T-cell (primary cell): ENCODE results near the gene PDZK1. TPM values are rescaled to one million over a fixed set of nuclear protein-coding genes. Genes with fewer than 3 reads are reported as not detected.

Experiments
- ATAC-seq, 4 experiments: fragments of 200-7000 bp in 3 of 4; fragments of 150-1000 bp in 1 of 4; cut with Tn5 transposase; replicated peaks in 1 of 4; 1 replicate in 3 of 4; 2 replicates in 1 of 4; pipeline ENCODE4 v1.10.0; 2021; ENCODE audit warnings: moderate library complexity in 3 of 4, mild to moderate bottlenecking in 2 of 4, moderate number of reproducible peaks in 1 of 4
- CTCF ChIA-PET, 2 donors: fragments of 300-600 bp; sonication (Branson Sonifier 250); formaldehyde crosslinking; loops; one replicate each; lab custom pipeline; 2022; ENCODE audit warnings: antibody characterized with exemption in 2 of 2; lab: Charles Lee
- POLR2A ChIA-PET, 2 donors: fragments of 300-600 bp; sonication (Branson Sonifier 250); formaldehyde crosslinking; loops; one replicate each; lab custom pipeline; 2022; ENCODE audit warnings: antibody characterized with exemption in 2 of 2; lab: Charles Lee
- DNase-seq, 35 experiments: peaks; one replicate each; pipeline versions ENCODE4 v3.0.0 to v3.0.0-alpha.2; 2013 to 2023
- H3K27ac ChIP-seq: one replicate; pipeline ENCODE4 v1.5.1; 2013; ENCODE audit warnings: low read length
- H3K27me3 ChIP-seq, 2 experiments: replicated peaks in 1 of 2; 1 replicate in 1 of 2; 2 replicates in 1 of 2; pipeline versions ENCODE4 v1.6.1 to v1.7.0; 2013; ENCODE audit warnings: low read length in 1 of 2, mixed read lengths in 1 of 2; ENCODE audit not compliant: control insufficient read depth in 2 of 2, insufficient read depth in 2 of 2; ENCODE audit errors: extremely low read depth in 1 of 2
- H3K36me3 ChIP-seq, 2 donors: 1 replicate in 1 of 2; 2 replicates in 1 of 2; pipeline versions ENCODE4 v1.6.1 to v1.7.0; 2013; ENCODE audit warnings: low read length in 1 of 2; ENCODE audit not compliant: control insufficient read depth in 2 of 2, insufficient read depth in 1 of 2; ENCODE audit errors: extremely low read depth in 1 of 2
- H3K4me1 ChIP-seq, 2 experiments: 1 replicate in 1 of 2; 2 replicates in 1 of 2; pipeline versions ENCODE4 v1.6.1 to v1.7.0; 2013; ENCODE audit warnings: low read length in 2 of 2, mixed read lengths in 1 of 2; ENCODE audit not compliant: insufficient read depth in 2 of 2, control insufficient read depth in 1 of 2; ENCODE audit errors: extremely low read depth in 1 of 2
- H3K4me3 ChIP-seq, 2 donors: 1 replicate in 1 of 2; 2 replicates in 1 of 2; pipeline versions ENCODE4 v1.5.1 to v1.7.0; 2013; ENCODE audit warnings: mild to moderate bottlenecking in 2 of 2, low read length in 1 of 2, moderate library complexity in 1 of 2; ENCODE audit not compliant: control insufficient read depth in 1 of 2; ENCODE audit errors: extremely low read depth in 1 of 2
- H3K9me3 ChIP-seq: 2 replicates; pipeline ENCODE4 v1.7.0; 2013
- H3K27ac Mint-ChIP-seq, 2 donors: one replicate each; pipeline ENCODE4 v1.8.0; 2020 to 2021; ENCODE audit warnings: mild to moderate bottlenecking in 2 of 2, mixed read lengths in 2 of 2
- H3K27me3 Mint-ChIP-seq, 2 donors: one replicate each; pipeline ENCODE4 v1.8.0; 2021 to 2022; ENCODE audit warnings: mixed read lengths in 2 of 2
- H3K36me3 Mint-ChIP-seq: one replicate; pipeline ENCODE4 v1.8.0; 2021; ENCODE audit warnings: mixed read lengths
- H3K4me1 Mint-ChIP-seq, 3 donors: one replicate each; pipeline ENCODE4 v1.8.0; 2020 to 2022; ENCODE audit warnings: mixed read lengths in 3 of 3, mild to moderate bottlenecking in 1 of 3
- H3K4me3 Mint-ChIP-seq, 3 donors: one replicate each; pipeline ENCODE4 v1.8.0; 2020 to 2022; ENCODE audit warnings: mild to moderate bottlenecking in 3 of 3, mixed read lengths in 3 of 3, moderate library complexity in 3 of 3
- H3K9me3 Mint-ChIP-seq, 3 donors: one replicate each; pipeline ENCODE4 v1.8.0; 2020 to 2022; ENCODE audit warnings: mixed read lengths in 3 of 3
- WGBS: methylation state at CpG from one replicate; pipeline ENCODE4 v1.1.5; 2013; ENCODE audit warnings: missing lambda C conversion rate; ENCODE audit not compliant: insufficient coverage; 5-methylcytosine and 5-hydroxymethylcytosine counted together
- total RNA-seq, 35 experiments: library from RNA in 6 of 35; stranded (reverse) in 6 of 35; fragments of 120-200 nt in 1 of 35; gene quantifications; one replicate each; pipeline versions ENCODE4 v1.2.1 to v1.2.4 and lab custom pipeline; 2013 to 2026

PDZK1 gene
- under 1 TPM in 1 of 5 donors, not detected in 4; 0.39 TPM for total RNA-seq
- 0.22 TPM for total RNA-seq (2013)
- total RNA-seq (lab: John Stamatoyannopoulos, UW), result 0 to 0.31 (median 0.06) reads per million in 29 experiments

DNA sequence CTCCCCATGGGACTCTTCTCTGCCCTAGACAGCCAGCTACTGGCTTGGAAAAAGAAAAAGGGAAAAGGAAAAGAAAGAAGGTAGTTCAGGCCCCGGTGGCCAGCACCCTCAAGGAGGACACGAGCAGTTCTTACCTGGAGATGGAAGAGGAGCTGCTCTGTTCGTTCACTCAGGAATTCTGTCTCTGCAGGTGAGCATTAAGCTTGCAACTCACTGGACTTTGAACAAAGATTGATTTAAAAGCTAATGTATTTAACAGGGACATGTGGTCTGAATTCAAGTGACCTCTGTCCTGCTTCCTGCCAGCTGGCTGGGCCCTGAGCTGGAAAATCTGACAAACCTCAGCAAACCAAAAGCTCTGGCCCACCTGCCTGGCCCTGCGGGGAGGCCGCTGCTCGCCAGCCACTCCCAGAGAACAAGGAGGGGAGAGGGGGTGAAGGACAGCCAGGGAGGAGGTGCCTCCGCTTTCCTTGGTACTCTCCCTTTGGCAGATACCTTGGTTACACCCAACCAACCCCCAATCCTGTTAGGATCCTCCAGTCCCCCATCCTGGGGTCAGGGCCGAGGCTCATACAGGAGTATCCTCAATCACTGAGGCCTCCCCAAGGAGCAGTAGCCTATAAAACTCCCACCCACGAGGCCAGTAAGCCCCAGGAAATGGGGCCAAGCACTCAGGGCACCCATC lies at the start of gene PDZK1:
Gene PDZK1 (minus strand): TSS at position 186 of the 685 bp plus-strand sequence. CDS start 19,347 bp downstream, outside the sequence.
- Mint-ChIP-seq H3K9me3 (no peaks in the 10 kb centered on the region), H3K4me1 (no peaks in the 10 kb centered on the region), H3K36me3 (no peaks in the 10 kb centered on the region), H3K4me3 (no peak within 1 kb of the TSS), H3K27ac (no peak within 1 kb of the TSS), H3K27me3 (no peaks in the 10 kb centered on the region)
- ATAC-seq (no peak), DNase-seq (no peak)
- no peaks in the 10 kb centered on the region for H3K4me1 ChIP-seq
- no peak within 1 kb of the TSS for H3K4me3 ChIP-seq
- ChIA-PET CTCF (no interaction called here), POLR2A (no interaction called here)
- H3K36me3 ChIP-seq, result no peaks in the 10 kb centered on the region
- H3K27me3 ChIP-seq, result no peaks in the 10 kb centered on the region
- no peaks in the 10 kb centered on the region for H3K9me3 ChIP-seq
- H3K27ac ChIP-seq, result no peak within 1 kb of the TSS
- WGBS, result 68% methylated on average over 3 of the region's 9 CpGs

DNA sequence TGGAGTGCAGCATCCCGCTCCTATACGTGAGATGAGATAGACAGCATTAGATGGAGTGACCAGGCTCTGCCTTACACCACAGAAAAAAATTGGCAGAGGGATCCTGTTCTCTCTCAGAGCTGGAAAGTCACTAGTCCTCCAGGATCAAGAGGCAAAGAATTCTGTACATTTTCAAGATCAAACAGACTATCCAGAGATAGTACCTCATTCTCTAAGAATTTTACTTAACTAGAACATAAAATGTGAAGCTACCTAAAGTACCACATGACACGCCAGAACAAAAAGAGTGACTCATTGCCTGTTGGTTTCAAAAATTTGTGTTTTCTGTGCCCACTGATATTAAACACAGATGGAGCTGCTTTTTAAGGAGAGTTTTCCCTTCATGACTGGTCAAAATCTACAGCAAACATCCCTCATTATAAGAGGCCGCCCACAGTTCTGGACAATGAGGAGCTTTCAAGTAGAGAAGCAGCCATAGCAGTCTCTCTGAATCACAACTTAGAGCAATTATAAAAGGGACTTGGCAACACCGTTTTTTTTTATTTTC lies 44.4 kb upstream of the PDZK1 start:
- ChIA-PET CTCF (no interaction called here), POLR2A (no interaction called here)
- WGBS, result 100% methylated on average over 1 of the region's 5 CpGs

DNA sequence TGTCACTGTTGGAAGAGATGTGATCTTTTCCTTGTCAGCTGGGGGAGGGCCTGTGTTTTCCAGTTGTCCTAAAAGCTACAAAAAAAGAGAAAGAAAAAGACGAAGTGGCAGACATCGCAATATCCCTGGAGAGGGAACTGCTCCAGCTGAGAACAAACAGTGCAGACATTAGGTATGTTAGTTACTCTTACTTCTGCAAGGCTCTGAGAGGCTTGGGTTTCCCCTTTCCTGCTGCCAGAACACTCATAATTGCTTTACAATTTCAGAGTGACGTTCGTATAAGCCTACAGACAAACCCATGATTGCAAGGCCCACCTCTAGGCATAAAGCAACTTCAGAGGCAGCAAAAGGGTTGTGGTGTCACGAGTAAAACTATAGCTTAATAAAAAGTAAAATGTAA lies 43.3 kb upstream of the PDZK1 start:
- Mint-ChIP-seq H3K27me3 (no peaks in the 10 kb centered on the region), H3K27ac (no peak overlapping the region), H3K36me3 (peaks cover 48% of the 10 kb centered on the region), H3K9me3 (no peaks in the 10 kb centered on the region), H3K4me3 (no peak overlapping the region), H3K4me1 (no peaks in the 10 kb centered on the region)
- Histone ChIP-seq H3K27me3 (no peaks in the 10 kb centered on the region), H3K36me3 (peaks cover 9 to 74% of the 10 kb centered on the region in 2 donors), H3K9me3 (no peaks in the 10 kb centered on the region), H3K4me3 (no peak overlapping the region), H3K27ac (no peak overlapping the region), H3K4me1 (no peaks in the 10 kb centered on the region)
- POLR2A ChIA-PET, result no interaction called here
- ATAC-seq (no peak), DNase-seq (no peak)
- WGBS, result no CpG with 5 or more reads among the region's 5 CpGs
- CTCF ChIA-PET, result no interaction called here

More for the DNA sequence above, 44.4 kb upstream of the PDZK1 start:
- Mint-ChIP-seq H3K4me1 (no peaks in the 10 kb centered on the region), H3K9me3 (no peaks in the 10 kb centered on the region), H3K27me3 (no peaks in the 10 kb centered on the region), H3K4me3 (no peak overlapping the region), H3K27ac (no peak overlapping the region), H3K36me3 (peaks cover 53% of the 10 kb centered on the region)
- H3K27me3 ChIP-seq, result no peaks in the 10 kb centered on the region
- H3K27ac ChIP-seq, result no peak overlapping the region
- DNase-seq (no peak), ATAC-seq (no peak)
- no peak overlapping the region for H3K4me3 ChIP-seq
- H3K9me3 ChIP-seq, result no peaks in the 10 kb centered on the region
- H3K36me3 ChIP-seq, result peaks cover 9 to 66% of the 10 kb centered on the region in 2 donors
- no peaks in the 10 kb centered on the region for H3K4me1 ChIP-seq

DNA sequence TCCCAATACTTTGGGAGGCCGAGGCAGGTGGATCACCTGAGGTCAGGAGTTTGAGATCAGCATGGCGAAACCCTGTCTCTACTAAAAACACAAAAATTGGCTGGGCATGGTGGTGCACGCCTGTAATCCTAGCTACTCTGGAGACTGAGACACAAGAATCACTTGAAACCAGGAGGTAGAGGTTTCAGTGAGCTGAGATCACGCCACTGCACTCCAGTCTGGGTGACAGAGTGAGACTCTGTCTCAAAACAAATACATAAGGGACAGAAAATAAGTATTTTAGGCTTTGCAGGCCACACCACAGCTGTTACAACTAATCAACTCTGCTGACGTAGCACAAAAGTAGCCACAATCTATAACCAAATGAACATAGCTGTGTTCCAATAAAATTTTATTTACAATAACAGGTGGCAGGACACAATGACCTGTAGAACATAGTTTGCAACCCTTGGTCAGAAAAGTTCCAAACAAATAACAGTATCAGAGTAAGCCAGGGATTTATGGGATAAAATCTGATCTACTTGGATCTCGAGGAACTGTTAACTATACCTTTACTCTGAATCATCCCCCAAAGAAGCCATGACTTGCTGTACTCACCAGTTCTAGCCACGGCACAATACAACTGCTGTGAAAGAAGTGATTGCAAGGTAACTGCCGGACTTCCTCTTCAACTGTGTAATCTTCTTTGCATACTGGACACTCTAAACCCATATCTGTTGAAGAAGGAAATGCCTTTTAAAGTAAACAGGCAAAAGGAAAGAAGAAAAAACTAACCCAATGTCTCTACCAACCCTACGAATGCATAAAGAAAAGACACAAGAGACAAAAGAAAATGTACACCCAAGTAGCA lies 40.5 kb upstream of the PDZK1 start:
- Mint-ChIP-seq H3K4me1 (no peaks in the 10 kb centered on the region), H3K36me3 (peaks cover 68% of the 10 kb centered on the region), H3K27ac (no peak overlapping the region), H3K4me3 (no peak overlapping the region), H3K9me3 (no peaks in the 10 kb centered on the region), H3K27me3 (no peaks in the 10 kb centered on the region)
- H3K36me3 ChIP-seq, result peaks cover 9 to 87% of the 10 kb centered on the region in 2 donors
- no peaks in the 10 kb centered on the region for H3K27me3 ChIP-seq
- WGBS, result 96% methylated on average over 5 of the region's 9 CpGs
- no peak overlapping the region for H3K4me3 ChIP-seq
- no peak for DNase-seq
- no peak for ATAC-seq
- no peaks in the 10 kb centered on the region for H3K4me1 ChIP-seq
- POLR2A ChIA-PET, result no interaction called here
- no peaks in the 10 kb centered on the region for H3K9me3 ChIP-seq
- CTCF ChIA-PET, result no interaction called here
- H3K27ac ChIP-seq, result no peak overlapping the region

DNA sequence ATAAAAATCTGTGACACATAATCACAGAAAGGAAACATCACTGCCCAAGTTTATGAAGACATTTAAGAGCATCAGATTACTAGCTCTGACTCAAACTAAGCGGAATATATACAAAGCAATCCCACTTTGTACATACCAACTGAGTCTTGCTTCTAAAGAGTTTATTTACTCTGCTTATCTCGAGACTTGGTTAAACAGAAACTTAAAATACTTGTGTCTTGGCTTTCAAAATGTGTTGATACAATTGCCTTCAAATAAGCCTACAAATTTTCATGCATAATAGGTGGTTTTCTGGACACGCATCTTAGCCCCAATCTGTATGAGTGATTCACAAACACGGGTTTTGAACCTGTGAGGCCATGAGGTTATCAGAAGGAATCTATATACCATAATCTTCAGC lies 33.1 kb upstream of the PDZK1 start:
- Histone ChIP-seq H3K4me3 (no peak overlapping the region), H3K36me3 (peaks cover 0 to 22% of the 10 kb centered on the region in 2 donors), H3K9me3 (no peaks in the 10 kb centered on the region), H3K27ac (no peak overlapping the region), H3K4me1 (no peaks in the 10 kb centered on the region), H3K27me3 (no peaks in the 10 kb centered on the region)
- Mint-ChIP-seq H3K4me3 (no peak overlapping the region), H3K36me3 (peaks cover 40% of the 10 kb centered on the region), H3K9me3 (no peaks in the 10 kb centered on the region), H3K27me3 (no peaks in the 10 kb centered on the region), H3K4me1 (peaks cover 0 to 2% (median 0%) of the 10 kb centered on the region in 3 donors), H3K27ac (no peak overlapping the region)
- POLR2A ChIA-PET, result no interaction called here
- 100% methylated on average over 1 of the region's 4 CpGs for WGBS
- no peak for ATAC-seq
- CTCF ChIA-PET, result no interaction called here
- DNase-seq, result no peak

DNA sequence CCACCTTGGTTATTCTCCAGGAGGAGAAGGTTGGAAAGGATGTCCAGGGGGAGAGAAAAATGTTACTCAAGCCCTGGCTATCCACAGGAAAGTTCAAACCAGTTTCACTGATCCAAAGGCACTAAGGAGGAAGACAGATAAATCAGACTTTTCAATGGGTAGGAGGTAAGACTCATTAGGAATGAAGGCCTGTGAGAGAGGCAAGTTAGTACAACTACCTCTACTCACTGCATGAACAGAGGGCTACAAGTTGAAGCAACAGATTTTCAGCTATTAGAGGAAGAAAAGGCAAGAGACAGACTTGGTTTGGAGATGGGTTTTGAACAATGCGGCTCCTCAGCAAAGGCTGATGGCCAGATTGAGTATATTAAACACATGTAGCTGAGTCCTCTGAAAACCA lies 29.0 kb upstream of the PDZK1 start:
- no peaks in the 10 kb centered on the region for H3K27me3 ChIP-seq
- WGBS, result no CpG with 5 or more reads among the region's 1 CpG
- H3K36me3 Mint-ChIP-seq, result peaks cover 2% of the 10 kb centered on the region
- H3K27me3 Mint-ChIP-seq, result no peaks in the 10 kb centered on the region
- H3K9me3 Mint-ChIP-seq, result no peaks in the 10 kb centered on the region
- no peaks in the 10 kb centered on the region for H3K9me3 ChIP-seq
- peaks cover 0 to 3% of the 10 kb centered on the region in 2 donors for H3K36me3 ChIP-seq
- no peak overlapping the region for H3K27ac Mint-ChIP-seq
- ATAC-seq (no peak), DNase-seq (no peak)
- no peak overlapping the region for H3K27ac ChIP-seq
- no peaks in the 10 kb centered on the region for H3K4me1 ChIP-seq
- ChIA-PET POLR2A (no interaction called here), CTCF (no interaction called here)
- no peak overlapping the region for H3K4me3 ChIP-seq
- peaks cover 0 to 2% (median 0%) of the 10 kb centered on the region in 3 donors for H3K4me1 Mint-ChIP-seq
- H3K4me3 Mint-ChIP-seq, result no peak overlapping the region
